SU-DHL-6 (cell line): ENCODE results near the gene SLCO4A1.

Experiments
- H2AFZ ChIP-seq: fragments of 200-600 bp; sonication (generic); 2 replicates; pipeline ENCODE4 v1.6.1; 2014; ENCODE audit warnings: low read depth, mild to moderate bottlenecking, moderate library complexity, mixed read lengths, antibody characterized with exemption, low read length; ENCODE audit not compliant: severe bottlenecking
- H3F3A ChIP-seq: fragments of 200-600 bp; shearing (Covaris generic); 2 replicates; pipeline ENCODE4 v1.6.0; 2016; ENCODE audit warnings: antibody characterized with exemption, mild to moderate bottlenecking; ENCODE audit not compliant: insufficient read depth
- H3K27ac ChIP-seq: fragments of 200-600 bp; sonication (generic); 2 replicates; pipeline ENCODE4 v1.5.1; 2016; ENCODE audit warnings: low read depth, mild to moderate bottlenecking, low read length, moderate library complexity, mixed read lengths
- H3K27me3 ChIP-seq: fragments of 200-600 bp; sonication (generic), shearing (Covaris generic); 2 replicates; pipeline ENCODE4 v1.6.0; 2014; ENCODE audit warnings: mild to moderate bottlenecking, low read length
- H3K36me3 ChIP-seq: fragments of 200-600 bp; sonication (generic); 2 replicates; pipeline ENCODE4 v1.6.1; 2014; ENCODE audit warnings: mild to moderate bottlenecking, low read length, mixed read lengths
- H3K4me2 ChIP-seq: fragments of 300-600, 200-600 bp; shearing (Covaris generic), sonication (generic); 2 replicates; pipeline ENCODE4 v1.6.0; 2014; ENCODE audit warnings: low read length, low read depth, mild to moderate bottlenecking; ENCODE audit not compliant: poor library complexity, severe bottlenecking
- H3K4me3 ChIP-seq: fragments of 200-600 bp; sonication (generic); 2 replicates; pipeline ENCODE4 v1.5.1; 2014; ENCODE audit warnings: antibody characterized with exemption, low read length, mild to moderate bottlenecking, mixed read lengths; ENCODE audit not compliant: insufficient read depth, poor library complexity, severe bottlenecking
- H3K79me2 ChIP-seq: fragments of 200-600 bp; sonication (generic); 2 replicates; pipeline ENCODE4 v1.6.1; 2014; ENCODE audit warnings: mild to moderate bottlenecking, low read length, moderate library complexity; ENCODE audit not compliant: insufficient read depth
- H3K9ac ChIP-seq: fragments of 200-600 bp; sonication (generic); 2 replicates; pipeline ENCODE4 v1.7.0; 2014; ENCODE audit warnings: mild to moderate bottlenecking, low read length
- H3K9me2 ChIP-seq: fragments of 200-600 bp; sonication (generic); replicated peaks from 2 replicates; pipeline ENCODE4 v1.6.1; 2014; ENCODE audit warnings: low read length; ENCODE audit not compliant: insufficient read depth
- H3K9me3 ChIP-seq: fragments of 200-600 bp; sonication (generic); 2 replicates; pipeline ENCODE4 v1.6.1; 2014; ENCODE audit warnings: low read length, mixed read lengths; ENCODE audit not compliant: insufficient read depth
- H4K20me1 ChIP-seq: fragments of 200-600 bp; sonication (generic); 2 replicates; pipeline ENCODE4 v1.6.1; 2014; ENCODE audit warnings: low read depth, mild to moderate bottlenecking, antibody characterized with exemption, low read length, moderate library complexity, mixed read lengths
- CTCF ChIP-seq: fragments of 200-600 bp; sonication (generic); IDR thresholded peaks from one replicate; pipeline ENCODE4 v1.5.1; 2017; ENCODE audit warnings: antibody characterized with exemption, mild to moderate bottlenecking, low read length, moderate library complexity; ENCODE audit not compliant: insufficient read depth, poor library complexity, severe bottlenecking
- EZH2phosphoT487 ChIP-seq: fragments of 200-600 bp; sonication (generic), shearing (Covaris generic); conservative IDR thresholded peaks from 2 replicates; pipeline ENCODE4 v1.6.1; 2018; ENCODE audit warnings: mild to moderate bottlenecking, antibody characterized with exemption, low read length, moderate library complexity, mixed read lengths

The SLCO4A1 gene

GRCh38 chr20:62609279-62609720 lies 33.0 kb upstream of the SLCO4A1 start:
- Histone ChIP-seq H2AFZ (no peak overlapping the region), H3K9me3 (no peaks in the 10 kb centered on the region), H3K27me3 (no peaks in the 10 kb centered on the region), H3K9ac (no peak overlapping the region), H3K4me2 (no peak overlapping the region), H4K20me1 (no peaks in the 10 kb centered on the region), H3K36me3 (no peaks in the 10 kb centered on the region), H3F3A (no peaks in the 10 kb centered on the region), H3K4me3 (no peak overlapping the region), H3K27ac (no peak overlapping the region), H3K9me2 (no peaks in the 10 kb centered on the region), H3K79me2 (no peaks in the 10 kb centered on the region)
- TF ChIP-seq CTCF (no peak), EZH2phosphoT487 (no peak)

GRCh38 chr20:62609811-62610757 lies 32.2 kb upstream of the SLCO4A1 start:
- TF ChIP-seq EZH2phosphoT487 (no peak), CTCF (no peak)
- Histone ChIP-seq H3K27me3 (no peaks in the 10 kb centered on the region), H3K4me2 (no peak overlapping the region)

DNA sequence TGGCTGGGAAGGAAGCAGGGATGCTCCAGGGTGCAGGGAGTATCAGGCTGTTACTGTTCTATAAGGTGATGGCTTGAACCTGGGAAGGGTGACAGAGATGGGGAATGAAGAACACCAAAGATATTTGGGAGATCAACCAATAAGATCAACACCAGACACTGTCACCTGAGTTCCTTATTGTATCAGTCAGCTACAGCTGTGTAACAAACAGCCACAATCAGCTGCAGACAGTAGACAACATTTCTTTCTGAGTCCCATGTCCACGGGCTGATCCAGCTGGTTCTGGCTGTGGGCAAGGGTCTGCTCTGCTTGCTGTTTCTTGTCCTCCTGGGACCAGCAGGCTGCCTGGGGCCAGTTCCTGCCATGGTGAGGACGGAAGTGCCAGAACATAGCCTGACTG lies 31.3 kb upstream of the SLCO4A1 start:
- no peak overlapping the region for H2AFZ ChIP-seq

More at GRCh38 chr20:62609811-62610757, 32.2 kb upstream of the SLCO4A1 start:
- H3K9ac ChIP-seq, result no peak overlapping the region
- H3K36me3 ChIP-seq, result no peaks in the 10 kb centered on the region
- no peaks in the 10 kb centered on the region for H3F3A ChIP-seq
- H3K4me3 ChIP-seq, result no peak overlapping the region
- H3K9me3 ChIP-seq, result no peaks in the 10 kb centered on the region
- H3K9me2 ChIP-seq, result no peaks in the 10 kb centered on the region
- H2AFZ ChIP-seq, result no peak overlapping the region
- H4K20me1 ChIP-seq, result no peaks in the 10 kb centered on the region
- H3K27ac ChIP-seq, result no peak overlapping the region
- H3K79me2 ChIP-seq, result no peaks in the 10 kb centered on the region

More for the DNA sequence above, 31.3 kb upstream of the SLCO4A1 start:
- Histone ChIP-seq H4K20me1 (no peaks in the 10 kb centered on the region), H3K27ac (no peak overlapping the region), H3K27me3 (no peaks in the 10 kb centered on the region), H3K79me2 (no peaks in the 10 kb centered on the region), H3K9me3 (no peaks in the 10 kb centered on the region), H3F3A (no peaks in the 10 kb centered on the region), H3K36me3 (no peaks in the 10 kb centered on the region), H3K4me2 (no peak overlapping the region), H3K9ac (no peak overlapping the region), H3K4me3 (no peak overlapping the region), H3K9me2 (no peaks in the 10 kb centered on the region)
- TF ChIP-seq EZH2phosphoT487 (no peak), CTCF (no peak)
